LoVo (cell line): ENCODE measurements around the gene COL13A1.
A peak's percentile ranks its signal among the peaks of the same experiment; 100 is the strongest.

Experiments
- DNase-seq: peaks from one replicate; pipeline ENCODE4 v3.0.0-alpha.2; 2016; ENCODE audit warnings: low spot score

COL13A1 gene

DNA sequence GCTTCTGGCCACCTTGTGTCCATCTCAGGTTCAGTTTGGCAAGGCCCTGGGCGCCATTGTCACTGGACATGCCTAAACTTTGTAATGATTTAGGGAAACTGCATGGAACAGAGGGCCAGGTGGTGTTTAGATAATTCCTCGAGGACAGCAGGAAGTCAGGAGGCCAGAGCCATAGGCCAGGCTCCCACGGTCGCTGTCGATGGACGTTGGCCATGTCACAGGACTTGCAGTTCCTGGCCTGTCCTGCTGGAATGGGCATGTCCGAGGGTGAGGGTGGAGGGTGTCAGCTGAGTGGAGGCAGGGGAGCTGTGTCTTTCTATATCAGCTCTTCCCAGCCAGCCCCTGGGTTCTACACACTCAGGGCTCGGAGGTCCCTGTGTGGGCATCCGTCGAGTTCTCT is 143.1 kb downstream of the COL13A1 start:
- no peak for DNase-seq

DNA sequence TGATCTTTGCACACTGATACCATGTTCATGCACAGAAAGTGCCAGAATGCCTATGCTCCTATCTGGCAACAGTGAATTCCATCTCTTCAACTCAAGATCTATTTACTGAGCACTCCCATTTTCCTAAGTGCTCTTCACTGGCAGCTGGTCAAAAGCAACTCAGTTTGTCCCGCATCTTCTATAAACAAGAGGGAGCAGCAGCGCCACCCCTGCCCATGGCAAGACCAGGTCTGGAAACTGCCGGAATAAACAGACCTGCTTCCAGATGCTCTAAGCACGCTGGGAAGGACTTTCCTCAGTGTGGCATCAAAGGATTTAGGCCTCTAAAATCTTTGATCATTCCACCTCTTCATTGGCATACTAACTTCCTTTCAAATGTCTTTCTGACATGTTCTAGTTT is 146.6 kb downstream of the COL13A1 start:
- no peak for DNase-seq

DNA sequence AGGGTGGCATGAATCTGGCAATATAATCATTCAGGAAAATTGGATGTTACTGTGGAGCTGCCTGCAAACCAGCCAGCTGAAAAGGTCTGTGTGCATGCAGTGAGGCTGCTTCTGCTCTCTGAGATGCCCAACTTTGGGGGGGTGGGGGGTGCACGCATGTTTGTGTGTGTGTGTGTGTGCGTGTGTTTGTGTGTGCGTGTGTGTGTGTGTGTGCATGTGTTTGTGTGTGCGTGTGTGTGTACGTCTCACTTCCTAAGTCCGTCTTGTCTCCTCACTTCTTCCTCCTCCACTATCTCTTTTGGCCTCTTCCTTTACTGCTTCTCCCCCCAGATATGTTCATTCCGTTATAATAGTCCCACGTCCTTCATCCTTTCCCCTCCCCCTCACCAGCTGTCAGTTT is 148.1 kb downstream of the COL13A1 start:
- DNase-seq: no peak

DNA sequence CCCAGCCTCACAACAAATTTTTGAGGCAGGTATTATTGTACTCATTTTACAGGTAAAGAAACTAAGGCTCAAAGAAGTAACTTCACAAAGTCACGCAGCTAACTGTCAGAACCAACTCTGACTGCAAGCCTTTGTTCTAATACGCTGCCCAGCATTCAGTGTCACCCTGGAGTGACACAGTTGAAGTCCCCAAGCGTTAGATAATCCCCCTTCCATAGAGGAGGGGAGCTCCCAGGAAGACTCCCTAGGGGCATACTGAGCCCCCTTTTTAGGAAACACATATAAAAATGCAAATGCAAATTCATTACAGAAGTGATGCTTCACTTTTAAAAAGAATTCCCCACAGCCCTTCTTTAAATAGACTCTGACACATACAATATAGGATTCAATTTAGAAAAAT is 150.0 kb downstream of the COL13A1 start:
- no peak for DNase-seq

DNA sequence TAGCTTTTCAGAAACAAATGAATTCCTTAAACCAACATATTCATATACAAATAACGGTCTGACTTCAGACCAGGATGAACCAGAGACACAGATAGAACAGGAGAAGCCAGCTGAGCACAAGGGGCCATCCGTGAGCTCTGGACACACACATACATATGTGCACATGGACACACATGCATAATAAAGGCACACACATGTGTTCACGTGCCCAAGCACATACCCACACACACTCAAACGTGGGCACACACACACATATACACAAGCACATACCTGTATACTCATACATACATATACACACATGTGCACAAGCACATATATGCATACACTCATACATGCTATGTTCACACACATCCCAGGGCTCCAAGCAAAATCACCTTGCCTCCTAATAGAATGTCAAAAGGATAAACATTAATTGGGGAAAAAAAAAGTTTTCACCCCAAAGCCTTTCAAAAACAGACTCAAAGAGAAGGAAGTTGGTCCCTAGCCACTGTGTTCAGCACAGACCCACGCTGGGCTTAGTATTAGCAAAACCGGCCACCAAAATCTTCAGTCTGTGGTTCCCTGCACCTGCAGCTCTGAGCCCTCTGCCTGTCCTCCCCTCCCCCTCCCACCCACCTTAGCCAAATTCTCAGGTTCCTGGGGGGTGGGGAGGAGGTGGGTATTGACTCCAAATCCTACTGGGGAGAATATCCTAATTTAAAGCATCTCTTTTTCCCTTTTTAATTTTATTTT is 150.5 kb downstream of the COL13A1 start:
- DNase-seq: no peak

DNA sequence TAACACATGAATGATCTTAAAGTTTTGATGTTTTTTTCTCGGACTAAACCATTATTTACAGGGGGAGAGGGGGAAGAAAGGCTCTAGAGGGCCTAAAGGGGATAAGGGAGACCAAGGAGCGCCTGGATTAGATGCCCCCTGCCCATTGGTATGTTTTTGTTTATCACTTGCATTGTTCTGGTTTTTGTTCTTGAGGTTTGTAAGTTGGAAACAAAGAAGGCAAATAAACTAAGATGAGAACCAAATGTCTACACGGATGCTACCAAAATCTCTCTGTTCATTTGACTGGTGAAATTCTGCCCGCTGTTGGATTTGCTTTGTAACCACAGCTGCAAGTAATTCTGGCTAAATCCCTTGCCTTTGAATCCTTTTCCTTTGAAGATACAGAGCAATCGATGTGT is 151.1 kb downstream of the COL13A1 start:
- DNase-seq: no peak

DNA sequence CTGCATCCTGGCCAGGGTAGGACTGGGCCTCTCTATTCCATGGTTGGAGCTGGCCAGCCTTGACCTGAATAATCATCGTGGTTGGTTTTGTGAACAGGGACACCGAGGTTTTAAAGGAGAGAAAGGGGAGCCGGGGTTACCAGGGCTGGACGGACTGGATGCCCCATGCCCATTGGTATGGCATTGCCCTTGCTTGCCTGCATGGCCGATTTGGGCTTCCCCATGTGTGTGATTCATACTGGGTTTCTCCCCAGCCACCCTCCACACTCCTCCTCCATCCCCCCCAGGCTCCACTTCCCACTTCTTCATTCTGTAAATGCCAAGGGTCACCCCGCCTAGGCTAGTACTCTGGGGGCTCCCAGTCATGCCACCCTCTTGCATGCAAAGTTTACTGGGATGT is 152.1 kb downstream of the COL13A1 start:
- no peak for DNase-seq

DNA sequence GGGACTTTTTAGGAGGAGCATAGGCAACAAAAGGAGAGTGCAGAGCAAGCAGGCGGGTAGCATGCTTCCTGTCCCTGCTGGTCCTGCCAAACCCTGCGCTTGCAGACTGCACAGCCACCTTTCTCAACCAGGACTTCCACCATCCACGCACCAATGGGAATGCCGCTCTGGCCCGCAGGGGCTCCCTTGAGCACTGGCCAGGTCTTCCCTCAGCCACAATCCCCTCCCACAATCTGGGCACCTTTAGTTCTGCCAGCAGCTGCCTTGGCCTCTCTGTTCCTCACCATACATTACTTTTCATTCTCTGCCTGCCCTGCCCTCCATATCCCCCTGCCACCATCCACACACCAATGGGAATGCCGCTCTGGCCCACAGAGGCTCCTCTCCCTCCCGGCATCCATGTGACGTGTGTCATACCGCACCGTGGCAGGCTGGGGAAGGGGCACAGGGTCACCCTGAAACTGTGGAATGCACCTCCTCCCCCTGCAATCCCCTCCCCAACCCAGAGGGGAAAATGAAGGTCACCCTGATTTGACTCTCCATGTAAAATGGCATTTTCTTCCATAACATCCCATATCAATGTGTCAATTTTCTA is 153.6 kb downstream of the COL13A1 start:
- no peak for DNase-seq

DNA sequence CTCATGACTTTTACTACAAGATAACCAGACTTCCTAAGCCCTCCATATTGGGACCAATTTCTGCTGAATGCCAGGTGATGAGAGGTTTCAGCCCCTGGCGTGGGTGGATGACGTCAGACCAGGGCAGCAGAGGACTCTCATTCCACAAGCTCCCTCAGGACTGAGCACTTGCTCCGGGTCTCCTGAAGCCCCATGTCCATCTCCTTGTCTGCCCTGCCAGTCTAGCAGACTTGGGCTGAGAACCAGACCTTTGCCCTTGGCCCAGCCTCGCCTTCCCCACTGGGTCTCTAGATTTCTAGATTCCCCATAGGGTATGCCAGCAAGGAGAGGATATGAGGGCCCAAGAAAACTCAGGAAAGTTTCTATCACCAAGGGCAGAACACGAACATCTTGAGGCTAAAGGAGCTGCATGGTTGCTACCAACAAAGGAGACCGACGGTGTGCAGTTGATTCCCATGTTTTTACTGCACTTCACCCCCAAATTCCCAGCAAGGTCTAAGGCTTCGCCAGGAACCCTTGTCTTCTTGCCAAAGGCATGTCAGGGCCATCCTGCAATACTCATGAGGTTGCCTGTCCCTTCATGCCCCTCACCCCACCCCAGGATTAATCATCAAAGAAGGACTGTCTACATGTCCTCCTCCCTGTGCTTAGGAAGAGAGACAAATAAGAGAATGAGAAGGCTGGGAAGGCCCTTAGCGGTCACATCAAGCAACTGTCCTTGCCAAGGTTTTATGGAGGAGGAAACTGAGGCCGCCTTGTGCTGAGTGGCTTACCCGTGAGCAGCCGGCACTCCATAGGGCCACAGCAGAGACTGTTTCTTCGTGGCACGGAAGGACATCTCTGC is 154.4 kb downstream of the COL13A1 start:
- DNase-seq: no peak

DNA sequence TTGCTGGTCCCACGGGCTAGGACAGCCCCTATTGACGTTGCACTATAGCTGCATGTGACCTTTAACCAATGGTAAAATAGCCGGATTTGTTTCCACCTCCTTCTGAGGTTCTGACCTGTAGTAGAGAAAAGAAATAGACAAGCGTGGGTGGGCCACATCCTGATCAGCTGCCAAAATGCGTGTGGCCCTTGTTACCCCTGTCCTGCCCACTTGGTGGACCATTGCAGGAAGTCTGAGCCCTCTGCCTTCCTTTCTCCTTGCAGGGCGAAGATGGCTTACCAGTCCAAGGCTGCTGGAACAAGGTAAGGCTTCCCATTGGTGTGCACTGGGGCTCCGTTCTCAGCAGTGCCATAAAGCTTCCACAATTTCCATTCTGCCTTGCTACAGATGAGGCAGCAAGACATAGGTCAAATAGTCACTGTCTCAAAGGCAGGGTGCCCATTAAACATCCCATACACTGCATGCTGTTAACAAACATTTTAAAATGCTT is 155.1 kb downstream of the COL13A1 start:
- DNase-seq: no peak

DNA sequence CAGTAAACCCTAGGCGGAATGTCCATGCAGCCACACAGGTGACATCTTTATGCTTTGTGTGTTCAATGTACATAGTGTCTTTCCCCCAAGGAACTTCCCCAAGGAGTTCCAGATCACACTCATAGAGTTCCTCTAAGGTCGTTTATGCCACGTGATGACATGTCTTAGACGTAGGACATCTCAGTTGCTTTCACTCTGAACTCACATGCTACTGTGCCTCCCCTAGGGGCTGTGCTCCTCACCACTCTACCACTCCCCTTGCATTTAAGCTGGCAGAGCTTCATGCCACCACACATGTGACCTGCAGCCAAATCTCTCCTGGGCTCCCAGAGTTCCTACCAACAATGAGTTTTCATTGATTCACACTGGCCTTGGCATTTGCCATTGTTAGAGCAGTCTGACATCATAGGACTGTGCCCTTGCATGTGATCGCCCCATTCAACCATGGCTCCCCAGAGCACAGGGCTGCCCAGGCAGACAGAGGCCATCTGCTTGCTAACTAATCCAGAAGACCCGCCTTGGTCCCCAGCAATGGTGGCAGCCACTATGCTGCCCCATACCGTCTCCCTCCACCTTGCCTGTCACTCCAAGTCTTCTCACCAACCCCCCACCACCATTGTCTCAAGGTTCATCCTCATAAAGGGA is 155.7 kb downstream of the COL13A1 start:
- no peak for DNase-seq

DNA sequence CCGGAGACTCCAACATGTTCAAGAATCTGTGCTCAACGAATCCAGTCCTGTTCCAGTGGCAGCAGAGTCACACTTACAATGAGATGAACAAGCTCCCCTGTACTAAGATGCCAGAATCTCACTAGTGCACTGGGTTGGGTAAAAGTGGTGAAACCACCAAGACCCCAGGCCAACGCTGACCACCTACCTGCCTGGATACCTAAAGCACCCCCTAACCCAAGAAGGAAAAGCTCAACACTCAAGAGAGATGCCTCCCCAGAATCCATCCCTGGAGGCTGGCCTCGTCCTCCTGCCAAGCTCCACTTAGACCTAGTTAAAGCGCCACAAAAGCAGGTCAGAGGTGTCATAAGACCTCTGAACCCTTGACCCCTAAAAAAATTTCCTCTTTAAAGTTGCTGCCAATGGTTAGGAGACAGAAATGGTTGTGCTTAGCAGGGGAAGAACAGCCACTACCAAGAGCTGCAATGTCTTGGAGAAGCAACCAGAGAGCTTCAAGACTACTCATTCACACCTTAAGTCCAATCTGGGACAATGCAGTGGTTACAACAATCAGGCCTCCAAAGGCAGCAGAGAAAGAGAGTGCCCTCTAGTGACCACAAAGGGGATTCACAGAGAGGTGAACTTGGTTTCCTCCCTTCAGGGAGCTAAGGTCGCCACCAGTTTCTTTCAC is 156.3 kb downstream of the COL13A1 start:
- peak; percentile 51 for DNase-seq

DNA sequence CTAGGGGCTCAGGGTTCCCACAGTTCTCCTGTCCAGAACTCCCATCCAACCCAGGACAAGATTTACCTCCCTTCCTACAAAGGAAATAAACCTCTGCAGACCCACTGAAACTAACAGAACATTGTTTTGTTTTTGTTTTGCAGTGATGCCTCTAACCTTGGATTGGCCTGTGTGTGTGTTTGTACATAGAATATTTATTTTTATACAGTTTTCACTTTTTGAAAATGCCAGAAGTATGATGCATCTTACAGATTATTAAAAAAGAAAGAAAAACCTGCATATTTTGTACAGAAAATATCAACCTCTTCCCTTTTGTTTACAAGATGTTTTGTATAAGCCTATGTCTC is 156.8 kb downstream of the COL13A1 start:
- DNase-seq: no peak

DNA sequence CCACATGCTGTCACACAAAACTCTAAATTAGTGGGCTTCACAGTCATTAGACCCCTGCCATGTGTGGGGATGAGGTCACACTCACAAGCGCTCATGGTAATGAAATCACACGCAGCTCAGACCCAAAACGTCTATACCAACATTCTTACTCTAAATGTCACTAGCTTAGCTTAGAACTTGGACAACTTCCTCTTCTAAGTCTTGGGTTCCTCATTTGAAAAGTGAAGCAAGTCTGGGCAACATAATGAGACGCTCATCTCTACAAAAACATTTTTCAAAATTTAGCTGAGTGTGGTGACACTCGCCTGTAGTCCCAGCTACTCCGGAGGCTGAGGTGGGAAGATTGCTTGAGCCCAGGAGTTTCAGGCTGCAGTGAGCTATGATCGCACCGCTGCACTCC is 158.2 kb downstream of the COL13A1 start:
- no peak for DNase-seq

DNA sequence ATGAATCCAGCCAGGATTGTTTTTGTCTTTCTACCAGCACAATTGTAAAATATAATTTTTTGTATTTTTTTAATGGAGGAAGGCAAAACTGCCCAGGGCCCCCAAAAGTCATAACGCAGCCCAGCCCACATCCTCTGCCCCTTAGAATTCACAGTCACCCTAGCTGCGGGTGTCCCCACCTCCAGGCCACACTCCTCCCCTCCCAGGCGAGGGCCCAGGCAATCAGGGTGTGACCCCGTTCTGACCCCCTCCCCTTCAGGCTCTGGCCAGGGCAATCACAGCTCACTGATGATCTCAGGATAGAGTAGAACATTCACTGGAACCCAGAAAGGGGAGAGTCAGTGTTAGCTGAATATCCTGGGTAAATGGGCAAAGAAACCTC is 158.9 kb downstream of the COL13A1 start:
- DNase-seq: no peak

DNA sequence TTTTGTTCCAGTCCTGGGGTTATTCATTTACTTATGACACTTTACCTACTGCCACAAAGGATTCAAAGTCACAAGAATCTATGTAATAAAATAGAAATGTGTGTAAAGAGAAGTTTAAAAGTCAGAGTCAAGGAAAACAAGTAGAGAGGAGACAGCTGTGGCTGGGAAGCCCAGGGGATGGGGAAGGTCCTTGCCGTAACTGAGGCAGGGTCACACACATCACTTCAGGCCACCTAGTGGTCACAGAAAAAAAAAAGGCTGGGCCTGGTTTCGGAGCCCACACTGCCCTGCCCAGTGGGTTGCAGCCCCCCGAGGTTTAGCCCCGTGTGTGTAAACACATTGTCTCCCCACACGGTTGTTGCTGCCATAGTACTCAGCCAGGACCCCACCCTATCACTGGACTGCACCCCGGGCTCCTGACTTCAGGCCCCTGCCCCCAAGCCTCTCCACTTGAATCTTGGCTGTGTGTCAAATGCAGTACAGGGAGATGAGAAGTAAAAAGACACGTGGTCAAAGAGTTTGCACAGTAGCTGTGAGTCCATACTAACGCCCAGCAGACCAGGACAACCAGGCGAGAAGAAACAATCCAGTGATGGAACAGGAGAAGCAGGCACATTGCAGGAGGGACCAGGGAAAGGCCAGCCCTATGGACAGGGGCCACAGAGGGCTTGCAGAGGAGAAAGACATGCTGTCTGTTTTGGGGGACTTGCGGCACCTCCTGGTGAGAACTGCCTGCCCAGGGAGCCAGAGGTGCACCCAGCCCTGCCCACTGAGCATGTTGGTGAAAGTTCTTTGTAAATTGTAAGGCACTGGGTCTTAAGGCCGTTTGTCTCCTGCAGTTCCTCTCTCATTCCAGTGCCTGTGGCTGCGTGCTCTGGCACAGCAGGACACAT is 159.5 kb downstream of the COL13A1 start:
- DNase-seq: no peak

DNA sequence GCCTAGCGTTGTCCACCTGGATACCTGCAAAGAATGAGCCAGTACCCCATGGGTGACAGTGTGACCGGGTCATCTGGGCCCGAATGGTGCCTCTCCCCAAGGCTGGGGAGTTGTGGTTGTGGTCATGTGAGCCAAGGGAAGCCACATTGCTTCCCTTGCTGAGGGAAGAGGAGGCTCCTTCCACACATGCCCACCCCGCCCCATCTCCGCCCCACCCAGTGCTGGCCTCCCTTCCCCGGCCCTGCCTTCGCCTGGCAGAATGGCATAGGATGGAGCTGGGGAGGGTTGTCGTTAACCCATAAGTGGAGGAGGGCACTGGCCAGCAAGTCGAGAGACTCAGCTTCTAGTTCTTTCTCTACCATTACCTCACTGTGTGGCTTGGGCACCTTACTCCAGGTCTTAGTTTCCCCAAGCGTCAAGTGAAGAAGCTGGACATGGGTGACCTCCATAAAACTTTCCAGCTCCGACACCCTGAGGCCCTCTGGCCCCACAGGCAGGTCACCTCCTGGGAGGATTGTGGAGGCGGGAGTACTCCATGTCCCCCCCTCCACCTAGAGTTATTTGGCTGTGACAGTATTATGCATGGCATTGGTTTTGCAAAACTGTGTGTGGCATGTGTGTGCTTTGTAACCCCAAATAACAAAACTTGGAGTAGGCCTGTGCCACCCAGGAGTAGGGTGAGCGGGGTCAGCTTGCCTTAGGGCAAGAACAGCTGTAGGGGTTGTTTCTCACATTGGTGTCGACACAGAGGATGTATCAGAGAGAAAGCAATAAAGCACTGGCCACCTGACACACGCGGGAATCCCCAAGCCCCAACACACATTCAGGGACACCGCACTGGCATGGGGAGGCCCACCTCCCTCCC is 160.4 kb downstream of the COL13A1 start:
- DNase-seq: no peak

DNA sequence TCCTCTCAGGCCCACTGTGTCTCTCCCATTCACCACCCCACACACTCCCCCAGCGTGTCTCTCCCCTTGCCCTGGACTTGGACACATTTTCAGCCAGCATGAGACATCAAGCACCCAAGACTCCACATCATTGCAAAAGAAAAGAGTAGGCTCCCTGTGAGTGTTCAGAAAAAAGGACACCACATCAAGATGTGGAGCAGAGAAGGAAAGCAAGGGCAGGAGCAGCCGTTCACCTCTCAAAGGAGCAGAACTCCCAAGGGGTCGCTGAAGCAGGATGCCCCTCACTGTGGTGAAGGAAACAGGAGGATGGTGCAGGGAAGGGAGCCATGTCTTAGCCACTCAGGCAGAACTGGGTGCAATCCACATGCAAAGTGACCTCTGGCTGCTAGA is 161.0 kb downstream of the COL13A1 start:
- no peak for DNase-seq

DNA sequence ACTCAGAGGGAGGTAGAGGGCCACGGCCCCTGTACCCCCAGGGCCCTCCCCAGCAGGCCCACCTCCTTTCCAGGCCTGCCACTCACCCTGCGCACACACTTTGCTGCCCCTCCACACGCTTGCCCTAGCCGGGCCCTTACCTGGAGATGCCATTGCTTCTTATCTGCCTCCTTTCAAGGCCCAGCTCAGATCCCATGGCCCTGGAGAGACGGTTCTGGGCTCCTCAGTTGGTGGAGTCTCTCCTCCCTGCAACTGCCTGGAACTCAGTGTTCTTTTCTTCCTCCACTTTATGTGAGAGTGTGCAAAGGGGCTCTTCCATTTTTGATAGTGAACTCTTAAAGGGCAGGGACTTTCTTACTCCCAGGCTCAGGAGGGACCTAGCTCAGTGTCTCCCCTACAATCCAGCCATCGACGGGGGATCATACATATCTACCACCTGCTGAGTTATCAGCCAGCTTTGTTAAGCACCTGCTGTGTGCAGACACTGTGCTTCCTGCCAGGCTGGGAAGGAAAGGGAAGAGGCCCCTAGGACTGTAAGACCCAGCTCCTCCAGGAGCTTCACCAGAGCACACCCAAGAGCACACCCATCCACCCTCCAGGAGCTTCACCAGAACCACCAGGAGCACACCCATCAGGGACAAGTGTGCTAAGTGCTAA is 161.6 kb downstream of the COL13A1 start:
- no peak for DNase-seq
